GM12878 (cell line): ENCODE measurements around the gene UBE2E3. TPM values are rescaled to one million over a fixed set of nuclear protein-coding genes. Genes with fewer than 3 reads are reported as not detected.

Experiments used
- ATAC-seq: fragments of 200-7000 bp; cut with Tn5 transposase; 3 replicates; pipeline ENCODE4 v1.9.1; 2020; ENCODE audit warnings: mild to moderate bottlenecking, moderate library complexity
- BruUV-seq: library from RNA; stranded (reverse); fragments of 400-500 nt; replicated peaks from 2 replicates; lab custom pipeline; 2021; lab: Mats Ljungman, UMichigan
- CTCF ChIA-PET: fragments of 300-600 bp; sonication (Branson Sonifier 250); formaldehyde crosslinking; extraction: SDS; loops from one replicate; lab custom pipeline; 2021; ENCODE audit warnings: inconsistent platforms; lab: Yijun Ruan, JAX
- POLR2A ChIA-PET: fragments of 350-600 bp; formaldehyde crosslinking; extraction: SDS; loops from one replicate; lab custom pipeline; 2021; ENCODE audit warnings: inconsistent platforms; lab: Charles Lee
- RAD21 ChIA-PET: fragments of 300-600 bp; sonication (Branson Sonifier 250); formaldehyde crosslinking; loops from one replicate; lab custom pipeline; 2023; ENCODE audit warnings: antibody characterized with exemption; ENCODE audit not compliant: unreplicated experiment; lab: Charles Lee
- SMC1A ChIA-PET: fragments of 300-600 bp; sonication (Branson Sonifier 250); formaldehyde crosslinking; loops from one replicate; lab custom pipeline; 2023; ENCODE audit not compliant: unreplicated experiment, uncharacterized antibody; lab: Charles Lee
- DNase-seq: peaks from one replicate; pipeline ENCODE4 v3.0.0-alpha.2; 2011; ENCODE audit warnings: low read depth, low spot score
- FAIRE-seq: peaks from 3 replicates; lab custom pipeline; 2011; peaks lifted over from hg19 to GRCh38; lab: Jason Lieb, UNC
- H2AFZ ChIP-seq: 2 replicates; pipeline ENCODE4 v1.6.0; 2011; ENCODE audit warnings: low read depth, low read length, control low read depth; ENCODE audit not compliant: control insufficient read depth
- H3K27ac ChIP-seq: 2 replicates; pipeline ENCODE4 v1.5.1; 2011; ENCODE audit warnings: control low read depth; ENCODE audit not compliant: control insufficient read depth, insufficient read depth
- H3K27me3 ChIP-seq, 2 experiments: replicated peaks in 1 of 2; 2 replicates each; pipeline versions ENCODE4 v1.6.0 to v1.6.1; 2011; ENCODE audit warnings: low read length in 1 of 2; ENCODE audit not compliant: control insufficient read depth in 2 of 2, insufficient read depth in 2 of 2
- H3K36me3 ChIP-seq, 2 experiments: 2 replicates each; pipeline ENCODE4 v1.5.1; 2011; ENCODE audit warnings: low read length in 1 of 2; ENCODE audit not compliant: control insufficient read depth in 2 of 2, insufficient read depth in 2 of 2
- H3K4me1 ChIP-seq: 2 replicates; pipeline ENCODE4 v1.6.1; 2011; ENCODE audit warnings: mild to moderate bottlenecking, low read length, moderate library complexity, mixed read lengths; ENCODE audit not compliant: control insufficient read depth, insufficient read depth
- H3K4me2 ChIP-seq: 2 replicates; pipeline ENCODE4 v1.6.0; 2011; ENCODE audit warnings: control low read depth; ENCODE audit not compliant: control insufficient read depth, insufficient read depth
- H3K4me3 ChIP-seq: fragments of 200-600 bp; sonication (generic); 2 replicates; pipeline ENCODE4 v1.5.1; 2016
- H3K79me2 ChIP-seq: 2 replicates; pipeline ENCODE4 v1.6.0; 2011; ENCODE audit warnings: low read length; ENCODE audit not compliant: control insufficient read depth, insufficient read depth
- H3K9ac ChIP-seq: 2 replicates; pipeline ENCODE4 v1.8.0; 2011; ENCODE audit warnings: low read length, control low read depth, mixed read lengths; ENCODE audit not compliant: control insufficient read depth, insufficient read depth
- H3K9me3 ChIP-seq: replicated peaks from 3 replicates; pipeline ENCODE4 v1.5.1; 2011; ENCODE audit warnings: mild to moderate bottlenecking, low read length; ENCODE audit not compliant: control insufficient read depth, insufficient read depth
- H4K20me1 ChIP-seq: 2 replicates; pipeline ENCODE4 v1.6.0; 2011; ENCODE audit not compliant: control insufficient read depth, insufficient read depth
- CHD4 ChIP-seq: fragments of 200-600 bp; sonication (generic); IDR thresholded peaks from 2 replicates; pipeline ENCODE4 v1.6.1; 2016; ENCODE audit warnings: mild to moderate bottlenecking
- DPF2 ChIP-seq: fragments of 450-650 bp; IDR thresholded peaks from 2 replicates; pipeline ENCODE4 v1.6.1; 2017; ENCODE audit warnings: mild to moderate bottlenecking
- EZH2 ChIP-seq: IDR thresholded peaks from 2 replicates; pipeline ENCODE4 v1.6.1; 2012; ENCODE audit warnings: low read depth, mild to moderate bottlenecking, control low read depth, inconsistent platforms, low read length, borderline replicate concordance; ENCODE audit not compliant: control insufficient read depth
- HSF1 ChIP-seq: fragments of 150-350 bp; IDR thresholded peaks from 2 replicates; pipeline ENCODE4 v1.6.1; 2014; ENCODE audit warnings: mild to moderate bottlenecking, low read depth, low read length
- IKZF2 ChIP-seq, 2 experiments: fragments of 450-650 bp; IDR thresholded peaks; 2 replicates each; pipeline ENCODE4 v1.6.1; 2017; ENCODE audit warnings: mild to moderate bottlenecking in 2 of 2, moderate library complexity in 2 of 2
- JUND ChIP-seq: IDR thresholded peaks from 2 replicates; pipeline ENCODE4 v1.6.1; 2012; ENCODE audit warnings: low read depth, mild to moderate bottlenecking, low read length, improper control_type of control experiment, moderate library complexity
- MEF2A ChIP-seq: IDR thresholded peaks from 2 replicates; pipeline ENCODE4 v1.6.1; 2011; ENCODE audit warnings: low read depth, mild to moderate bottlenecking, low read length, moderate library complexity; ENCODE audit not compliant: insufficient read depth
- RELB ChIP-seq: fragments of 450-650 bp; IDR thresholded peaks from 2 replicates; pipeline ENCODE4 v1.6.1; 2017; ENCODE audit warnings: low read depth, mild to moderate bottlenecking, moderate library complexity
- SMC3 ChIP-seq: IDR thresholded peaks from 2 replicates; pipeline ENCODE4 v1.6.1; 2011; ENCODE audit warnings: low read length, improper control_type of control experiment, borderline replicate concordance
- SP1 ChIP-seq: IDR thresholded peaks from one replicate; pipeline ENCODE4 v1.6.1; 2011; ENCODE audit warnings: low read depth, low read length
- TAF1 ChIP-seq: IDR thresholded peaks from 2 replicates; pipeline ENCODE4 v1.6.1; 2011; ENCODE audit warnings: mild to moderate bottlenecking, low read depth, low read length, borderline replicate concordance
- ZBTB33 ChIP-seq: fragments of 450-650 bp; IDR thresholded peaks from 2 replicates; pipeline ENCODE4 v1.6.1; 2017; ENCODE audit warnings: mild to moderate bottlenecking
- WGBS: methylation state at CpG from one replicate; pipeline ENCODE4 v1.1.6; 2016; ENCODE audit warnings: low lambda C conversion rate; ENCODE audit not compliant: insufficient replicate concordance, insufficient coverage; ENCODE audit errors: missing lambda C conversion rate; 5-methylcytosine and 5-hydroxymethylcytosine counted together
- in situ Hi-C: fragments of 300-500 bp; cut with MboI; formaldehyde crosslinking; loops from 9 replicates; pipeline ENCODE4 v1.14.3; 2018; ENCODE audit warnings: mixed read lengths
- intact Hi-C: fragments of 100-400 bp; cut with micrococcal nuclease; formaldehyde crosslinking; loops from one replicate; pipeline ENCODE4 v1.14.2; 2022; ENCODE audit not compliant: unreplicated experiment
- polyA plus RNA-seq, 11 experiments: library from polyadenylated mRNA; depleted of rRNA in 4 of 11; unstranded in 6 of 11; stranded (reverse) in 5 of 11; fragments of >200 nt; fragmentation: Nextera tagmentation in 4 of 11; fragmentation: Illumina TruSeq in 1 of 11; extraction: Ambion mirVana in 4 of 11; extraction: Trizol in 1 of 11; gene quantifications; 1 replicate in 1 of 11; 2 replicates in 10 of 11; pipeline versions ENCODE4 v1.2.1 to v1.2.3, GENCODE V29; 2011 to 2016; ENCODE audit warnings: inconsistent platforms in 2 of 11, missing spikeins in 2 of 11, low read depth in 1 of 11
- total RNA-seq, 4 experiments: library from RNA; depleted of rRNA in 3 of 4; stranded (reverse); fragments of >200 nt in 3 of 4; fragmentation: Illumina TruSeq in 1 of 4; extraction: Trizol in 1 of 4; gene quantifications; 2 replicates each; pipeline versions ENCODE4 v1.2.1 to v1.2.3, GENCODE V29; 2013 to 2021

Gene UBE2E3
- total and polyA plus RNA-seq, 10 of the 15 experiments (the other 5 are each of a cell fraction or from before 2014, with no cell fraction given), result 14.9 to 50.0 (median 26.2) TPM

GRCh38 chr2:180999274-180999964 is 19.0 kb downstream of the UBE2E3 start:
- WGBS, result 92% methylated on average over 4 of the region's 4 CpGs
- TF ChIP-seq SP1 (no peak), JUND (no peak), EZH2 (no peak), DPF2 (no peak), IKZF2 (IDR thresholded peaks at IDR 0.05) (no peak), CHD4 (no peak), TAF1 (no peak), SMC3 (no peak), HSF1 (no peak), MEF2A (no peak), ZBTB33 (no peak), RELB (no peak)
- no peaks in the 10 kb centered on the region for H4K20me1 ChIP-seq
- ChIA-PET SMC1A (no interaction called here), RAD21 (interaction anchor here (0.7 kb wide), 1 partner anchor 276 kb away, joined by 6 read pairs; no protein-coding TSS in a partner anchor), POLR2A (no interaction called here), CTCF (interaction anchor here (0.6 to 2.6 kb wide), 2 partner anchors 60 to 739 kb away, joined by 3 to 8 read pairs; no protein-coding TSS in a partner anchor)
- no peak overlapping the region for H3K9ac ChIP-seq
- H3K27me3 ChIP-seq, result no peaks in the 10 kb centered on the region
- intact Hi-C loops, result no loop called here
- in situ Hi-C loops, result no loop called here
- no peak for ATAC-seq
- no peaks in the 10 kb centered on the region for H3K79me2 ChIP-seq
- no peaks in the 10 kb centered on the region for H3K9me3 ChIP-seq
- FAIRE-seq, result no peak
- no peaks in the 10 kb centered on the region for H3K36me3 ChIP-seq
- no peak overlapping the region for H3K4me2 ChIP-seq
- no peak overlapping the region for H3K4me3 ChIP-seq
- H3K4me1 ChIP-seq, result no peaks in the 10 kb centered on the region
- H3K27ac ChIP-seq, result no peak overlapping the region
- no TSS peak for BruUV-seq
- no peak for DNase-seq
- no peak overlapping the region for H2AFZ ChIP-seq
